COLO668 (cell line): Measurements from ENCODE around the gene ITSN1.
"Not testable (repeated sequence)": the region's sequence is repeated elsewhere in the genome, so short reads cannot be mapped to it uniquely, and the experiment has no call there.

Source experiments
- DNase-seq: peaks from one replicate; lab custom pipeline; 2025; ENCODE audit not compliant: unreplicated experiment; lab: John Stamatoyannopoulos, UW

ITSN1 gene

DNA sequence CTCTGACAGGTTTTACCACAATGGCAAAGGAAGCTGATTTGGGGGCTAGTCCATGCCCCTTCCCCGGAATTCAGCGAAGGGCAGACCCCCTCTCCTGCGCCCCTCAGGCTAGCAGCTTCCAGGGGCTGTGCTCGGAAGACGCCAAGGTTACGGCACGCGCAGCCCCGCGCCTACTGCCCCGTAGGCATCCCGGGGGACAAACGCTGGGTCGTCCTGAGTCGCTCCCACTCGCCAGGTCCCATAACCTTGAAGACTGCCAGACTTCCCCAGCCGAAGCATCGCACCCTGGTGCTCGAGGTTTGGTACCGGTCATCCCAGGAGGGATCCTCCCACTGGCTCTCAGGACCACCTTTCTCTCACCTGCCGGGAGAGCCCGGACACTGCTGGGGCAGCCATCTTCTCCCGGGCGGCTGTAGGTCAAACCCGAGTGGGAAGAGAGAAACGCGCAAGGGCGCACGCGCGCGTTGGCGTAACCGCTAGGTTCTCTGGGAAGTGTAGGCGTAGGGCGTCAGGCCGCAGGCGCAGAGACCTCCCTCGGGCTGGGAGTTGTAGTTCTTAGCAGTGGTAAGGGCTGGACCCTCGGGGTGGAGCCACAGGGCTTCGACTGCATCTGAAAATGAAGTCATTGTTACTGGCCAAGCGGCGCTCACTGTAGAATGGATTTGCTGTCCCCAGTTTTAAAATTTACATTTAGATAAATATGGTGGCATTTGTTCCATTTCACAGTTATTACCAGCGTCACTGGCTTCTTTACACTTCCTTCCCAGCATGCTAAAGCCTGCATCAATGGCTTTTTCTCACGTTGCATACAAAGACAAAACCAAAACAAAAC is 273.3 kb downstream of the ITSN1 start, which contains the start of gene ATP5PO:
Gene ATP5PO (minus strand): TSS at position 437 of the 832 bp plus-strand sequence. CDS start 41 bp downstream, at position 396.
- DNase-seq = peak; percentile 99

DNA sequence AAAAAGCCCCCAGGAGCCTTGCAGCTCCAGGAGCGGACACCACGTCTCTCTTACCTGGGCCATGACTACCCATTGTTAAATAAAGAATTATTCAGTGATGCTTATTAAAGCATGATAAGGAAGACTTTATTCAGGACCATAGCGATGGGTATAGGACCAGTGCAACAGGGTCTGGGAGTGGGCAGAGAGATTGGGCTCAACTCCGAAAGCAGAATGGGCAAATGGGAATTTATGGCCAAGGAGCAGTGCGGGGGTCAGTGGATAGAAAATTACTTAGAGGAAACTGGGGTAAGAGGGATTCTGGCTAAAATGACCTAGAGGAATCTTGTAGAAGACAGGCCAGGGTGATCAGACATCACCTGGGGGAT is 273.9 kb downstream of the ITSN1 start:
- DNase-seq = no peak

DNA sequence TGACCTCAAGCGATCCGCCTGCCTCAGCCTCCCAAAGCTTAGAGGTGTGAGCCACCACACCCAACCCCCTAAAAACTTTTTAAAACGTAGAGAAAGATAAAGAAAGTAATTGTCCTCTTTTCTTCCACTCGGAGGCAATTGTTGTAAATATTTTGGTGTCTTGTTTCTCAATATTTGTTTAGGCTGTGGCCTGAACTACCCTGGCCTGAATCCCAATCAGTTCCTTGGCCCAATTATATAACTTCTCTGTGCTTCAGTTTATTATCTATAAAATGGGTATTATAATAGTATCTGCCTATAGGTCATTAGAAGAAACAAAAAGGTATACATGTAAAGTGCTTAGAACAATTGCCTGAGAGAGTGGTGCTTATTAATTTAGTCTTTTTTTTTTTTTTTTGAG is 275.1 kb downstream of the ITSN1 start:
- no peak for DNase-seq

DNA sequence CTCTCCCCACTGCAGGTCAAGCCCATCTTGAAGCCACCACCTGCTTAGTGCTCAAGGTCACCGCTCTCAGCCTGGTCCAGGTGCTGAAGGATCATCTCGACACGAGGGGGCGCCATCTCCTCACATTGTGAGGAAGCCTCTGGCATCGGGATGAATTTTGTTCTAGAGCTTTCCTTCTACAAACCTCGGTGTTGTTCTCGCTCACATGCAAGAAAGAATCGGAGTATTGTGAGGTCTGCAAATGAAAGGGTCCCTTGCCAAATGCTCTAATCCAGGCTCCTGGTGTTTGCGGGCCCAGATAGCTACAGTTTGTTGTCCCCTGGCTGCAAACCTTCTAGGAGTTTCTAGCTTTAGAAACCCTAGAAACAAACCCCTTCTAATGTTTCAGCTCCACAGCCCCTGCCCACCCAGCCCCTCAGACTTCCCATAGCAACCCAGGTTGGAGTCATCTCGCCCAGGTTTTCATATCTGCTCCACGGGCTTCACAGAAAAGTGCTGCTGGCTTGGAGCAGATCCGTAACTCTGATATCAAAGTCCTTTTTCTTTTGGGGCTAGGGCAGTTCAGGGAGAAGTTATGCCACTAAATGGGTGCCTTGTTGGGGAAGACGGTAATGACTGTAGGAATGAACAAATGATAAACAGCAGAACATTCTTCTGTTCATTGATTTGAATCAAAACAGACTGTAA is 281.9 kb downstream of the ITSN1 start:
- DNase-seq = peak; percentile 93

DNA sequence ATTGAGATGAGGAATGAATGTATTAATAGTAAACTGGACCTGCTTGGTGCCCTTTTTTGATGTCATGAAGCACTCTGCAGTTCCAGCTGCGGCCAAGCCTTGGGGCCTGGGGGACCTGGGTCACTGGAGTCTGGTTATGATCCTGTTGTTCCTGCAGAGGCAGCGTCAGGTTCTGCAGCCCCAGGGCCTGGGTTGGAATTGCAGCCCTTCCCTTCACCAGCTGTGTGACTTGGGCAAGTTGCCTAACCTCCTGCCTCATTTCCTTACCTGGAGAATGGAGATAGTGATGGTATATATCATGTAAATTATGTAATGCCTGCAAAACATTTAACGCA is 282.4 kb downstream of the ITSN1 start:
- DNase-seq = no peak

DNA sequence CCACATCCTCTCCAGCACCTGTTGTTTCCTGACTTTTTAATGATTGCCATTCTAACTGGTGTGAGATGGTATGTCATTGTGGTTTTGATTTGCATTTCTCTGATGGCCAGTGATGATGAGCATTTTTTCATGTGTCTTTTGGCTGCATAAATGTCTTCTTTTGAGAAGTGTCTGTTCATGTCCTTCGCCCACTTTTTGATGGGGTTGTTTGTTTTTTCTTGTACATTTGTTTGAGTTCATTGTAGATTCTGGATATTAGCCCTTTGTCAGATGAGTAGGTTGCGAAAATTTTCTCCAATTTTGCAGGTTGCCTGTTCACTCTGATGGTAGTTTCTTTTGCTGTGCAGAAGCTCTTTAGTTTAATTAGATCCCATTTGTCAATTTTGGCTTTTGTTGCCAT is 283.9 kb downstream of the ITSN1 start:
- DNase-seq = not testable (repeated sequence)

DNA sequence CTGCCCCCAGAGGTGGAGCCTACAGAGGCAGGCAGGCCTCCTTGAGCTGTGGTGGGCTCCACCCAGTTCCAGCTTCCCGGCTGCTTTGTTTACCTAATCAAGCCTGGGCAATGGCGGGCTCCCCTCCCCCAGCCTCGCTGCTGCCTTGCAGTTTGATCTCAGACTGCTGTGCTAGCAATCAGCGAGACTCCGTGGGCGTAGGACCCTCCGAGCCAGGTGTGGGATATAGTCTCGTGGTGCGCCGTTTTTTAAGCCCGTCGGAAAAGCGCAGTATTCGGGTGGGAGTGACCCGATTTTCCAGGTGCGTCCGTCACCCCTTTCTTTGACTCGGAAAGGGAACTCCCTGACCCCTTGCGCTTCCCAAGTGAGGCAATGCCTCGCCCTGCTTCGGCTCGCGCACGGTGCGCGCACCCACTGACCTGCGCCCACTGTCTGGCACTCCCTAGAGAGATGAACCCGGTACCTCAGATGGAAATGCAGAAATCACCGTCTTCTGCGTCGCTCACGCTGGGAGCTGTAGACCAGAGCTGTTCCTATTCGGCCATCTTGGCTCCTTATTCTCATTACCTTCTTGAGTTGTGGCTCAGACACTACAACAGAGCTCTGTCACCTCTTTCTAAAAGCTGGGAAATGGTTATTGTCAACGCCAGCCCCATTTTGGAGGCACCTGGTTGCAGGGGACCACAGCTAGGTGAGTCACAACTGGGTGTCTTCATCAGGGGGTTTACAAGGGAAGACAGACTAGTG is 288.9 kb downstream of the ITSN1 start:
- DNase-seq = peak; percentile 24

DNA sequence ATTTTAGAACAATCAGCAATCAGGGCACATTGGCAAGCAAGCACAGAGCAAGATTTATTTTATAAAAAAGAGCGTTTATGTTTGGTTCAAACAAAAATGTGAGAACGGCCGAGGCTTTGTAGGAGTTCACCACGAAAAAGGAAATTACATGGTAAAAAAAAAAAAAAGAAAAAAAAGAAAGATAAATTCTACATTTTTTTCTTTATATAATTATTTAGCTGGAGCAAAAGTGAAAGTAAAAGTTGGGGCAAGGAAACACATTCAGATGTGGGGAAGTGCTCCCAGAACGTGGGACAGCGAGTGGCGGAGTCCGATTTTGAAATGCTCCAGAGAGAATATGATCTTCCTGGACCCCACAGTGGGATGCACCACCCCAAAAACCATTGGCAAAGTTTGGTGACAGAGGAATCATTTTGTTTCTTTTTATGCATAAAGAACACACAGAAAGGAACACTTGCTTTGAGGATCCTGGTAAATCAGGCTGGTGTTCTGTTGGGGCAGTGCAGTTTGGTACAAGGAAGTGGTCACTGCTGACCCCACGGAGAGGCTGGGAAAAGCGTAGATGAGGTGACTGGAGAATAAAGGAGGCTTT is 289.6 kb downstream of the ITSN1 start:
- no peak for DNase-seq

DNA sequence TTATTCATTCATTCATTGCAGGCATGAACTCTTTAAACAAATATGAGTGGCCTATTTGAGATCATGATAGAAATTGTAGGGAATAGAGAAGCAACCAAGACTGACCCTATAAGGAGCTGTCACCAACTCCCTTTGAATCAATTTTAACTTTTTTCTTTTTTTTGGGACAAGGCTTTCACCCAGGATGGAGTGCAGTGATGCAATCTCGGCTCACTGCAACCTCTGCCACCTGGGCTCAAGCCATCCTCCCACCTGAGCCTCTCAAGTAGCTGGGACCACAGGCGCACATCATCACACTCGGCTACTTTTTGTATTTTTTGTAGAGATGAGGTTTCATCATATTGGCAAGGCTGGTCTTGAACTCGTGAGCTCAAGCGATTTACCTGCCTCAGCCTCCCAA is 290.4 kb downstream of the ITSN1 start:
- no peak for DNase-seq

DNA sequence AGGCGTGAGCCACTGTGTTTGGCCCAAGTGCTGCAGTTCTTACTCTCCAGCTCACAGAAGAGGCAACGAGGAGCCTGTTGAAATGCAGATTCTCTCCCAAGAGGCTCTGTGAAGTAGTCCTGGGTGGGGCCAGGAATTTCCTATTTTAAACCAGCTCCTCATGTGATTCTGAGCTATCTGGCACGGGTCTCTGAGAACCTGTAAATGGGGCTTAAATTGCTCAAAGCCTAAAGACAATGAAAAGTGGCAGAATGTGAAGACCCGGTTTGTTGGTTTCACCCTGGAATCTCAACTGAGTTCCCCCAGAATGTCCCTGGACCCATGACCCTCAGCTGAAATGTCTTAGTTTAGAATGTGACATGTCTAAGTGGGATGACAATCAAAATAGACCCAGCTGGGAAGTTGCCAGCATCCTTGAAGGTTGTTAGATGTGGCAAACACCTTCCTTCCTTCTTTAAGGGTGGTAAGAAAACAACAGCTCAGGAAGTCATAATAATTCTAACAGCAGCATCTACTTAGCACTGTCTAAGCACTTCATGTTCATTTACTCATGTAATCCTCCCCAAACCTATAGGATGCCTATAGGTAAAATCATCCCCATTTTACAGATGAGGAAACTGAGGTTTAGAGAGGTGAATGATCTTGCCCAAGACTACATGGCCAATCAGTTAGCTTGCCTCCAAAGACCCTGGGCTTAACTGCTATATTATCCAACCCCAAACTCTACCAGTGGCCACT is 294.2 kb downstream of the ITSN1 start:
- no peak for DNase-seq

DNA sequence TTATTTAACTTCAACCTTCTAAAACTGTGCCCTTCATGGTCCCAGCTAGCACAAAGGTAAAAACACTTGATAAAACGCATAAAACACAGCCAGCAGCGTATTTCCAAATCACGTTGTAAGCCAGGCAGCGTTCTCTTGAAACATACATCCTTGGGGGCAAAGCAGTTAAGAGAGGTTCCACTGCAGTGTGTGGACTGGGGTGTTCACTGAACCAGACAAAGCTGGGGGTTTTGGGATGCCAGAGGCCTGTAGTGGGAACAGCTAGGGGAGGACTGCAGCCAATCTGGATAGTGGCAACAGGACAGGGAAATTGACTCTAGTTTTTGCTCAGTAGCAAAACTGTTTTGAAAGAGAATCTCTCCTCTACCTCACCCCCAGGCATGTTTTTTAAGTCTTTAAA is 294.8 kb downstream of the ITSN1 start:
- DNase-seq = no peak

DNA sequence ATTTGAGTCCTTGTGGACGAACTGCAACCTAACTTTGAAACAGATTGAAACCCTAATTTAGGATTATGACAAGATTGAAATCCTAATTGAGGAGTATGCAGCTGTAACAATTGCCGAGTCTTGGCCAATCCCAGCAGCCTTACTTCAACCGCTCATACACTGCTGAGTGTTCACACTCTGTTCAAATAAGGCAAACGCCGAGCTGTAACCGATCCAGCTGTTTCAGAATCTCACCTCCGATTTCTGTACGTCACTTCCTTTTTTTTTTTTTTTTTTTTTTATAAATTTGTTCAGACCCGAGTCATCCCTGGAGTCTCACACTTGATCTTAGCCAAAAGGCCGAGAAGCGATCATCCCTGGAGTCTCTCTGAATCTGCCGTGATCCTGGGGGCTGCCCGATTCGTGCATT is 295.6 kb downstream of the ITSN1 start:
- DNase-seq = no peak

DNA sequence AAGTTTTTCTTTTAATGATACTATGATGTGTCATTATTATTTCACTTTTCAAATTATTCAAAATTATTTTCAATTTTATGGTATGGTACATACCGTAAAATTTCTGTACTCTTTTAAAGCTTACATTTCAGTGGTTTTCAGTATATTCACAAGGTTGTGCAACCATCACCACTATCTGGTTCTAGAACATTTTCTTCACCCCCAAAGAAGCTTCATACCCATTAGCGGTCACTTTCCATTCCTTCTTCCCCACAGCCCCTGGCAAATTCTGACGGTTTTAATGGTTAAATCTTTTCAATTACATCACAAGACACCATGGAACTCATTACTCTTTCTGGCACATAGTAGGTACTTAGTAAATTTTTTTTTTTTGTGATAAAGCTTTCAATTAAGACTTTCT is 296.1 kb downstream of the ITSN1 start:
- no peak for DNase-seq

DNA sequence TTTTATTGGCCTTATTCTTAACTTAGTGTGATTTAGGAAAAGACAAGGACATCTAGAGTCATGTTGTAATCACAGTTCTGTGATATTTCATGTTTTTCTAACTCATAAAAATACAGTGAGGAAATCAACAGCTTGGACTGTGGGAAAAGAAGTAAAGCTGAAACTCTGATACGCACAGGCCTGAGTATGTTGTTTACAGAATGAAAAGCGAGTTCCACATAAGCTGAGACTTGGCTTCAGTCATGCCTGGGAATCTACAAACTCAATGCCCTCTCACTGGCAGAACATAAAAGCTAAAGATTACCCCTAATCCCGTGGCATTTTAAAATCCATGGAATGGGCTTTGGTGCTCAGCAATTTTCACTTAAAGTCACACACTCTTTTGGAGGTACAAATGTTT is 296.9 kb downstream of the ITSN1 start:
- no peak for DNase-seq

DNA sequence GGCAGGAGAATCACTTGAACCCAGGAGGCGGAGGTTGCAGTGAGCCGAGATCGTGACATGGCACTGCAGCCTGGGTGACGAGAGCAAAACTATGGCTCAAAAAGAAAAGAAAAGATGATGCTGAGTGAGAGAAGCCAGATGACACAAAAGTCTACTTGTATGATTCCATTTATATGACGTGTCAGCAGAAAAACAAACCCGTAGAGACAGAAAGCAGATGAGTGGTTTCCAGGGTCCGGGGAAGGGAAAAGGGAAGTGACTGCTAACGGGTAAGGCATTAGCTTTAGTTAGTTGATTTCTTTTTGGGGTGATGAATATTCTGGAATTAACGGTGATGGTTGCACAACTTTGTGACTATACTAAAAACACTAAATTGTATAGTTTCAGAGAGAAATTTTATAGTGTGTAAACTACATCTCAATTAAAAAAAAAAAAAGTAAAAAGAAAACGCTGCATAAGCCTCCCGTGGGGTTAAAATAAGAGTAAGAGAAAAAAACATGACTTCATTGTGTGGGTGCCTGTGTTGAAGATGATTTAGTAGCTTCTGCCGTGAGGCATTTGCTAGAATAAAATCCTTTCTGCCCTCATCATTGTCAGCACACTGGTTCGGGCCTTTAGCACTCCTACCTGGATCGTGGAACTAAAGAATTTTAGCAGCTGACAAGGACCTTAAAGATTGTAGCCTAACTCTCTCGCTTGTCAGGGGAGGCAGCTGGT is 298.0 kb downstream of the ITSN1 start:
- no peak for DNase-seq

DNA sequence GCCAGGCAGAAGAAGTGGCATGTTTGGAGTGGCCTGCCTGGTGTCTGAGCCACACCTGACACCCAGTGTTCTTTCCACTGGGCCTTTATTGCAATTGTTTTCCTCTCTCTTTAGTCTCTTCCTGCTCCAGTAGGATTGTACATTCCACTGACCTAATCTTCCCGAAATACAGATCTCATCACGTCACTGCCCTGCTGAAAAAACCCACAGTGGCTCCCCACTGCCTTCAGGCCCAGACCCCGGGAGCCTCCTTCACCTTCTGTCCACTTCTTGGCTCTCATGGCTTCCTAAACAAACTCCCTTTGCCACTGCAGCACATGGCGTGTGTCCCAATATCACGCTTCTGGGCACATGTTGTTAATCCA is 298.6 kb downstream of the ITSN1 start:
- DNase-seq = no peak

DNA sequence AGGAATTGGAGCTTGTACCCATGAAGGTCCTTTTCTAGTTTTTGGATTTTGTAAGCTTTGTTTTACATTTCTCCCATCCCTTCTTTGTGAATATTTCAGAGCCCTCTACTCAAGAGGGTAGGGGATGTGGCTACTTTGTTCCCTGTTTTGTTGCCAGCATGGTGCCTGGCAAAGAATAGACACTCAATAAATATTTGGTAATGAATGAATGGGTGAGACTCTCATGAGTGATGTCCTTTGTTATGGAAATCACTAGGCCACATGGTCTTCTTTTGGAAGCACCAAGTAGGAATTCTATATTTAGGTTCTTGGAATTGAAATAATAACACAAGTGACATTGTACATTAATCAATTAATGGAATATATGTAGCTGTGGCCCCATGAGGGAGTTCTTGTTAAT is 300.1 kb downstream of the ITSN1 start:
- DNase-seq = no peak

DNA sequence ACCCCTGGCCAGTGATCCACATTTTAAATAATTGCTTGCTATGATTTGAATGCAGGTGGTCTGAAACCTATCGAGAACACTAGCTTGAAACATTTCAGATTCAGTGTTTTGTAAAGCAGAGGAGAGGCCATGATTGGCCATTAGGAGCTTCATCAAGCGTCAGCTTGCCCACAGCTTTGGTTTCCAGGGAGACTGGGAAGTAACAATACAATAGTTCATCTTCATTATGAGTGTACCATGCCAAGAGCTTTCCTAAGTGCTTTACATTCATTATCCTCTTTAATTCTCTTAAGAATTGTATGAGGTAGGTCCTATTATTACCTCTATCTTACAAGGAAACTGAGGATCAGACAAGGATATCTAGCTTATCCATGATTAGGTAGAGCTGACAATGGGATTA is 301.0 kb downstream of the ITSN1 start:
- peak; percentile 35 for DNase-seq

DNA sequence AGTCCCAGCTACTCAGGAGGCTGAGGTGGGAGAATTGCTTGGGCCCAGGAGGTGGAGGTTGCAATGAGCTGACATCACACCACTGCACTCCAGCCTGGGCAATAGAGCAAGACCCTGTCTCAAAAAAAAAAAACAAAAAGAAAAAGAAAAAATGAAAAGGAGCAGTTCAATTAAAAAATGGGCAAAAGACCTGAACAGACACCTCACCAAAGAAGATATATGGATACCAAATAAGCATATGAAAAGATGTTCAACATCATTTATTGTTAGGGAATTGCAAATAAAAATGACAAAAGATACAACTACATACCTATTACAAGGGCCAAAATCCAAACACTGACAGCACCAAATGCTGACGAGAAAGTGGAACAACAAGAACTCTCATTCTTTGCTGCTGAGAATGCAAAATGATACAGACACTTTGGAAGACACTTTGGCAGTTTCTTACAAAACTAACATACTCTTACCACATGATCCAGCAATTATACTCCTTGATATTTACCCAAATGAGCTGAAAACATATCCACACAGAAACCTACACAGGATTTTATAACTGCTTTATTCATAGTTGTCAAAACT is 302.0 kb downstream of the ITSN1 start:
- no peak for DNase-seq
